Kidney tubule cell (primary cell): ENCODE data around the gene BABAM2.

ENCODE experiments used
- DNase-seq: peaks from one replicate; pipeline ENCODE4 v3.0.0-alpha.2; 2018; ENCODE audit warnings: low spot score

Gene BABAM2

DNA sequence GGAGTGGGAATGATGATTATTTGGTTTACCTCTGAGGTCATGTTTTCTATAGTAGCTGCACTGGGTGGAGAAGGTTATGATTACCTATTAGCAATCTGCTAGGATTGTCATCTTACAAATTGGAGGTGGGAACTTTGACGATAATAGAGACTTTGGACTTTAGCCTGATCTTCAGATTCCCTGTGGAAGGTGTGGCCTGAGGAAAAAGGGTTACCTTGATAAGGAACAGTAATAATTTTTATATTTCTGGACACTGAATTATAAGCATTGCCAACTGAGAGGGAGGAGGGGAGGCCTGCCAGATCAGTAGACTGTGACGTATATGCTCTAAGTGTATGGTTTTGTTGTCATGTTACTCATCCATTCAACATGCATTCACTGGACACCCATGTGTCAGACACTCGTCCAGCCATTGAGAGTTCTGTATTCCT, 318.7 kb downstream of the BABAM2 start:
- DNase-seq = no peak

- DNase-seq = no peak
These were observed 319.3 kb downstream of the BABAM2 start for GRCh38 chr2:28209864-28210263.

DNA sequence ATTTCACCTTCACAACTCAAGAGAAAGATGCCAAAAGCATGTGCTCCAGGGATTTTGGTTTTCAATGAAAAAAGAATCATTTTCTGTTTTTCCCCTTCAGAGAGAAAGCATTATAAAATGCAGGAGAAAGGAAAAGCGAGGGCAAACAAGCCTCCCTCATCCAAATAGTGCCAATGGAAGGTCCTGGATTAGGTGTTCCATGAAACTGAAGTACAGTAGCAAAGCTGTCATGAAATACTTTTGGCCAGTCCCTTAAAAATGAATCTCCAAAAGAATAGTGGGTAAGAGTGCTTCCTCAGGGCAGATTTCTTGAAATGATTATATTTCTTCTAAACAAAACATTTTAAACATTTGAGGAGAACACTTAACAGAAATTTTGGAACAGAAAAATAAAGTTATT, 320.0 kb downstream of the BABAM2 start:
- no peak for DNase-seq

GRCh38 chr2:28216331-28216730, 325.8 kb downstream of the BABAM2 start:
- DNase-seq = no peak

DNA sequence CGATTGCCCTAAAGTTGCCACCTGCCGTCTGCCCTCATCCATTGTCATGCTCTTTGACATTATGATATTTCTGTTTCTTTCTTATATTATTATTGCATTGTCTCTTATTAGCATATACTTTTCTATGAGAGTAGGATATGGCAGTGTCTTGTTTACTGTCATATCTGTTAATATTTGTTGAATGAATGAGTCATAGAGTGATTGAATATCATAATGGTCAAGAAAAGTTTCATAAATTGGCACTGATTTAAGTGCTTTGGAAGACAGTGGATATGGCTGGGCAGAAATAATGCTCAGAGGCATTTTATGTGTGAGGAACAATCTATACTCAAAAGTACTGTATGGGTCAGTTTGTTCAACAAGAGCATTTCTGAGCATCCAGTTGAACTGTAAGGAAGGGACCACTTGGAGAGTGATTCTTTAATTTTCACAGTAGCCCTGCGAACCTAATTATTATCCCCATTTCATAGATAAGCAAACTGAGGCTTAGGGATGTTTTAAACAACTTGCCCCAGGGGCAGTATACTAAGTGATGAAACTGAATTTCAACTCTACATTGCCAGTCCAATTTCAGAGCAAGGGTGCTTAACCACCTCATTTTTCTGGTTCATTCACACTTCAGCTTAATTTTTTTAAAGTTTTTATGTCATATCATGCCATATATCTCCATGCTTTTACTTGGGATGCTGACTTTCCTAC, 326.7 kb downstream of the BABAM2 start:
- no peak for DNase-seq

DNA sequence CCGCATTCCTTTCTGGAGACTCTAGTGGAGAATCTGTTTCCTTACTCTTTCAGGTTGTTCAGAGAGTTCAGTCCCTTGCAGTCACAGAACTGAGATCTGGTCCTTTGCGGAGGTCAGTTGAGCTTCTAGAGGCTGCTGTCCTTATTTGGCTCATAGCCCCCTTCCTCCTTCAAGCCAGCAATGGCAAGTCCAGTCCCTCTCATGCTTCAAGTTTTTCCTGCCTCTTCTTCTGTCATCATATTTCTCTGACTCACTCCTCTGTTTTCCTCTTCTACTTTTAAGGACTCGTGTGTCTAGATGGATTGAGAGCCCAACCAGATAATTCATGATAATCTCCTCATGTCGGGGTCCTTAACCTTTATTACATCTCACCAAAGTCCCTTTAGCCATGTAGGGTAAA, 328.6 kb downstream of the BABAM2 start:
- no peak for DNase-seq

GRCh38 chr2:28219758-28220368, 329.3 kb downstream of the BABAM2 start:
- no peak for DNase-seq

- peak; percentile 33 for DNase-seq
These were observed 334.3 kb downstream of the BABAM2 start for GRCh38 chr2:28224648-28225472.

- DNase-seq = no peak
These were observed 335.0 kb downstream of the BABAM2 start for GRCh38 chr2:28225473-28226080.

DNA sequence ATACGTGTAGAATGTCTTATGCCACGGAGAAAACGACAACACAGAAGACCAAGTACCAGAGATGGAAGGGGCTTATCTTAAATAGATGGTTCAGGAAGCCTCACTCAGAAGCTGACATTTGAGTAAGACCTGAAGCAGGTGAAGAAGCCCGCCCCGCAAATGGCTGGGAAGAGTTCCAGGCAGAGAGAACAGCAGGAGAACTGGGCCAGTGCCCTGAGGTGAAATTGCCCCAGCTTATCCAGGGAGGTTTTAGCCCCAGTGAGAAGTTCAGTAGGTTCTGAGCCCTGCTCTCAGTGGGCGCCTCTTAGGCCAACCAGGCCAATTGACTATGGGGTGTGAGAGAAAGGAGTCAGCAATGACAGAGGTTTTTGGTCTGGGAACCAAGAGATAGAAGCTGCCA, 336.0 kb downstream of the BABAM2 start:
- DNase-seq = no peak

GRCh38 chr2:28227498-28227897, 337.0 kb downstream of the BABAM2 start:
- DNase-seq = no peak

GRCh38 chr2:28228434-28228995, 338.0 kb downstream of the BABAM2 start:
- DNase-seq = no peak

DNA sequence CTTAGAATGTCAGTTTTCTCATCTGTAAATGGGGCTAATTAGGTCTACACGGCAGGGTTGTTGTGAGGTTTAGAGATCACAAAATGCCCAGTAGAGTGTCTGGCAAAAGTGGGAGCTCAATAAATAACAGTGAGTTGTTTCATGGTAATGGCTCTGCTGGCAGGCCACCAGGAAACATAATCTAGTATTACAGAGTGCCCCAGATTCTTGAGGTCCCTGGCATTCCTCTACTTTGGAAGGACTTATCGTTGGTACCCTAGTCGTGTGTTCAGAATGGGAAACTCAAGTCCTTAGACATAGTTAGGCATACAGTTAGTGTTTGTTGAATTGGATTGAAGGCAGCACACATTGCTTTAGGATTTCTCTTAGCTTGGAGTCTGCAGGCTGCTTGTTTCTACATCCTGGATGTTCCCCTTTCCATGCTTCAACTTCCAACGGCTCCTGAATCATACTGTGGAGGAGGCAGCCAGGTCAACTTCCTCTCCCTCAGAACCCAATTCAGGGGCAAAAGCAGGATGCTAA, 340.6 kb downstream of the BABAM2 start:
- peak; percentile 64 for DNase-seq

DNA sequence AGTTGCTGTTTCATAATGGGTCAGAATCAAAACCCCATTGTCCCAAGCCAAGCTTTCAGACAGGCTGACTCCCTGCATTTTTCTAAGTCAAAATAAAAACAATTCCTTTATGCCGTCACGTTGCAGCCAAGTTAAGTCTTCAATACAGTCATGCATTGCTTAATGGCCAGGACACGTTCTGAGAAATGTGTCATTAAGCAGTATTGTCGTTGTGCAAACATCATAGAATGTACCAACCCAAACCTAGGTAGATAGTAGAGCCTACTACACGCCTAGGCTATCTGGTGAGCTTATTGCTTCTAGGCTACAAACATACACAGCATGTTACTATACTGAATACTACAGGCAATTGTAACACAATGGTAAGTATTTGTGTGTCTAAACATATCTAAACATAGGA, 341.8 kb downstream of the BABAM2 start:
- peak; percentile 42 for DNase-seq

GRCh38 chr2:28233164-28233676, 342.7 kb downstream of the BABAM2 start:
- DNase-seq = peak; percentile 78

- DNase-seq = no peak
These were observed 344.3 kb downstream of the BABAM2 start for GRCh38 chr2:28234807-28235206.

- no peak for DNase-seq
These were observed 348.7 kb downstream of the BABAM2 start for GRCh38 chr2:28239207-28239606.

DNA sequence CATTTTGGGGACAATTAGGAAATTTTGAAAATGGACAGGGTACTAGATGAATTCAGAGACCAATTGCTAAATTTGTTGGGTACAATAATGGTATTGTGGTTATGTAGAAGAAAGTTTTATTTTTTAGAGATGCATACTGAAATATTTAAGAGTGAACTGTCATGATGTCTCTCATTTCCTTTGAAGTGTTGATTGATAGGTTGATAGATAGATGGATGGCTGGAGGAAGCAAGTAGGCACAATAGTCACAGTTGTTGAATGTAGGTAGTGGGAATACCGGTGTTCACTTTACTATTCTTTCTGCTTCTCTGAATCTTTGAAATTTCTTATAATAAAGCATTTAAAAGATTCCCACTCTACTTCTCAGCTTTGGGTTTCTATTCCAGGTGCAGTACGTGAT, 350.4 kb downstream of the BABAM2 start:
- no peak for DNase-seq

DNA sequence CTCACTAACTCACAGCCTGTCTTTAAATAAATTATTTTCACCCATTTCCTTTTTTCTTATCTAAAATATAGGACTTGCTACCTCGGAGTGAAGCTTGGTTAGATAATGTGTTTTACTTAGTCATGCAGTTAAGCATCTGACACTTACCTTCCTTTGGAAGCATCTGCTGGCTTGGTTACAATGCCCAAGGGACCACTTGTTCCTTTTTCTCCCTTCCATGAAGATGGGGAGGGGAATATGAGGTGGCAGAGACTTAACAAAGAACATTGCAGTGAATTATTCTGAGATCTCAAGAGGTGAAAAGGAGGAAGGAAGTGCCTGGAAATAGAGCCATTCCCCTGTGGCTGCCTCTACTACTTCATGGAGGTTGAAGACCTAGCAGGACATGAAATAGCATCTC, 356.8 kb downstream of the BABAM2 start:
- DNase-seq = no peak

DNA sequence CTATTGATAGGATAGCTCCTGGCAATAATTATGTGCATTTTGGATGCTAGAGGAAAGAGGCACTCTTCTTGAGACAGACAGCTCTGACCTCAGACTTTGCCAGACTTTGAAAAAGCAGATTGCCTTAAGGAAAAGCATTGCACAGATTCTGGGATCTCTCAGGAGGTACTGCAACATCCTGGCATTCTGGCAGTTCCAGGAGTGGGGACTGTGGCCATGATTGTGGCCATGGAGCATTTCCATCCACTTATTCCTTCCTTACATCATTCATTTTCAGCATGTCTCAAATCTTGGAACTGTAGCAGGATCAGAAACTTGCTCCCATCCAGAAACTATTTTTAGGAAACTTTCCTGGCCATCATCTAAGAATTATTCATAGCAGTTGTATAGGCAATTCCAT, 357.2 kb downstream of the BABAM2 start:
- DNase-seq = no peak

GRCh38 chr2:28248511-28248910, 358.0 kb downstream of the BABAM2 start:
- no peak for DNase-seq

DNA sequence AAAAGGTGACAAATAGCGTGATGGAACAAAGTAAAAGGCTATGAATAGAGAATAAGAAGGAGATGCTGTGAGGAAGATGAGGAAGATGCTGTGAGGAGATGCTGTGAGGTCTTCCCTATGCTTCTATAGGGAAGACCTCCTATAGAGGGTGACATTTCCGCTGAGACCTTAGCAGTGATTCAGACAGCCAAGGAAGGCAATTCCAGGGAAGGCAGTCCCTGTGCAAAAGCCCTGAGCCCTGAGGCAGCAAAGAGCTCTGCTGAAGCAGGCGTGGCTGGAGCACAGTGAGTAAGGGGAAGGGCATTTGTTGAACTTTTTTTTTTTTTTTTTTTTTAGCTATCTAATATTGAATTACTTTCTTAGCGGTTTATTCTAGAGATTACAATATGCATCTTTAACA, 359.5 kb downstream of the BABAM2 start:
- peak; percentile 78 for DNase-seq
